ENCODE data around the gene RIN2. TPM values are rescaled to one million over a fixed set of nuclear protein-coding genes. Genes with fewer than 3 reads are reported as not detected.
A peak's percentile ranks its signal among the peaks of the same experiment; 100 is the strongest.

The RIN2 gene
- total and polyA plus RNA-seq, 2 of the 13 experiments (the other 11 are each of a cell fraction or from before 2014, with no cell fraction given), result 2.5 to 5.1 TPM

GRCh38 chr20:19735446-19735845 is 22.6 kb upstream of the RIN2 start:
- Histone ChIP-seq H3K27me3 (ENCODE audit: control insufficient read depth in 1 of 2, insufficient read depth in 2 of 2, low read length in 2 of 2) (peaks cover 3 to 18% of the 10 kb centered on the region in 2 experiments; a peak in 4 of 5 replicates), H3K36me3 (replicated peaks in 1 of 2; ENCODE audit: control insufficient read depth in 1 of 2, insufficient read depth in 2 of 2, low read length in 2 of 2) (no peaks in the 10 kb centered on the region), H4K20me1 (ENCODE audit: insufficient read depth, low read length) (no peaks in the 10 kb centered on the region), H3K27ac (ENCODE audit: extremely low read length, insufficient read depth, low read length) (no peak overlapping the region), H3K9me3 (ENCODE audit: low read length) (no peaks in the 10 kb centered on the region), H3K4me1 (ENCODE audit: insufficient read depth, low read length) (no peaks in the 10 kb centered on the region), H2AFZ (ENCODE audit: low read length) (no peak overlapping the region), H3K4me2 (ENCODE audit: low read depth, low read length) (no peak overlapping the region), H3K79me2 (ENCODE audit: insufficient read depth, low read length) (no peaks in the 10 kb centered on the region), H3K4me3 (replicated peaks in 1 of 3; ENCODE audit: insufficient read depth in 1 of 3, low read depth in 2 of 3, low read length in 3 of 3) (no peak overlapping the region), H3K9ac (ENCODE audit: insufficient read depth, low read depth, low read length) (no peak overlapping the region)
- FAIRE-seq (peak; percentile 52), DNase-seq (ENCODE audit: low spot score) (peak; percentile 48), ATAC-seq (peak; percentile 84)
- POLR2A ChIA-PET, result interaction anchor here (1.5 kb wide), 1 partner anchor 22 kb away, joined by 3 read pairs; no protein-coding TSS in a partner anchor
- in situ Hi-C loops (cut with HindIII; ENCODE audit: extremely low pct_ligation_motif_present, low pct_unique_long_range_greater_than_20kb) (no loop called here), intact Hi-C loops (cut with micrococcal nuclease; ENCODE audit: unreplicated experiment) (no loop called here)
- no peak for TF ChIP-seq HMGXB3 (CRISPR knock-in tag; IDR thresholded peaks at IDR 0.05; ENCODE audit: borderline replicate concordance)
- TF ChIP-seq FOSL2 (CRISPR knock-in tag; IDR thresholded peaks at IDR 0.05), result peak; percentile 88
- TF ChIP-seq ETV5 (CRISPR knock-in tag; IDR thresholded peaks at IDR 0.05; ENCODE audit: borderline replicate concordance), result peak; percentile 61; the same call in 1 of the 2 replicates
- TF ChIP-seq ELF3 (CRISPR knock-in tag; IDR thresholded peaks at IDR 0.05), result 0 out of 2 replicates have a peak, but pooled peaks have one; percentile 22
- TF ChIP-seq ELF1 (CRISPR knock-in tag; IDR thresholded peaks at IDR 0.05), result 0 out of 2 replicates have a peak, but pooled peaks have one; percentile 27
- no TSS peak for BruUV-seq (replicated peaks)
- WGBS (ENCODE audit: low lambda C conversion rate), result 18% methylated on average over 6 of the region's 6 CpGs
- CTCF ChIA-PET (ENCODE audit: low intra/inter-chr PET ratio, low total read pairs), result no interaction called here

Data from HepG2 (cell line).